Transverse colon (tissue), 4 donors: ENCODE measurements around the gene UQCRH.
"Not testable (repeated sequence)": the region's sequence is repeated elsewhere in the genome, so short reads cannot be mapped to it uniquely, and the experiment has no call there.

Experiments
- POLR2A ChIP-seq: fragments of 450-650 bp; IDR thresholded peaks from one replicate; pipeline ENCODE4 v1.6.1; 2016; ENCODE audit warnings: antibody characterized with exemption, mild to moderate bottlenecking, moderate library complexity
- POLR2AphosphoS5 ChIP-seq, 3 donors: sonication (generic); formaldehyde crosslinking; IDR thresholded peaks; one replicate each; pipeline ENCODE4 v1.6.1; 2016; ENCODE audit warnings: antibody characterized with exemption in 3 of 3
- TF ChIP-seq, protein P1 (sequence below), 5 experiments: fragments of 200-600 bp in 3 of 5; fragments of 450-650 bp in 2 of 5; sonication (generic) in 3 of 5; IDR thresholded peaks; 1 replicate in 2 of 5; 2 replicates in 3 of 5; pipeline ENCODE4 v1.5.1; 2016 to 2017; ENCODE audit warnings: antibody characterized with exemption in 5 of 5, inconsistent platforms in 3 of 5, mild to moderate bottlenecking in 2 of 5, moderate library complexity in 1 of 5

DNA sequence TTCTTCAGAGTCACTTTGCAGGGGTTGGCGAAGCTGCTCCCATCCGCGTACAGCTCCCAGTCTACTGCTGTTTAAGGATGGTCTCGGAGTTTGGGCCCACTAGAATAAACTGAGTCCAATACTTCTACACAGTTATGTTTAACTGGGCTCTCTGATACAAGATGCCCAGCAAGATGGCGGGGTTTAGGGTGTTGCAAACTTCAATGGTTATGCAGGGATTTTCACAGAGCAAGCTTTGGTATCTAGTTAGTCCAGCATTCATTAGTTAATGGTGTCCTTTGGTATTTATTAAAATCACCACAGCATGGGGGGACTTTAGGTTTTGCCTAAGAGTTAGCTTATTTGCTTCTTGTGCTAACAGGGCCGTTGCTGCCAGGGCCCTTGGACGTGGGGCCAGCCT, 24.7 kb downstream of the UQCRH start:
- TF ChIP-seq POLR2A; POLR2AphosphoS5 (IDR thresholded peaks at IDR 0.05): not testable (repeated sequence)
- TF ChIP-seq, protein P1, sequence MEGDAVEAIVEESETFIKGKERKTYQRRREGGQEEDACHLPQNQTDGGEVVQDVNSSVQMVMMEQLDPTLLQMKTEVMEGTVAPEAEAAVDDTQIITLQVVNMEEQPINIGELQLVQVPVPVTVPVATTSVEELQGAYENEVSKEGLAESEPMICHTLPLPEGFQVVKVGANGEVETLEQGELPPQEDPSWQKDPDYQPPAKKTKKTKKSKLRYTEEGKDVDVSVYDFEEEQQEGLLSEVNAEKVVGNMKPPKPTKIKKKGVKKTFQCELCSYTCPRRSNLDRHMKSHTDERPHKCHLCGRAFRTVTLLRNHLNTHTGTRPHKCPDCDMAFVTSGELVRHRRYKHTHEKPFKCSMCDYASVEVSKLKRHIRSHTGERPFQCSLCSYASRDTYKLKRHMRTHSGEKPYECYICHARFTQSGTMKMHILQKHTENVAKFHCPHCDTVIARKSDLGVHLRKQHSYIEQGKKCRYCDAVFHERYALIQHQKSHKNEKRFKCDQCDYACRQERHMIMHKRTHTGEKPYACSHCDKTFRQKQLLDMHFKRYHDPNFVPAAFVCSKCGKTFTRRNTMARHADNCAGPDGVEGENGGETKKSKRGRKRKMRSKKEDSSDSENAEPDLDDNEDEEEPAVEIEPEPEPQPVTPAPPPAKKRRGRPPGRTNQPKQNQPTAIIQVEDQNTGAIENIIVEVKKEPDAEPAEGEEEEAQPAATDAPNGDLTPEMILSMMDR (IDR thresholded peaks at IDR 0.05), result not testable (repeated sequence)
